GM21825 (cell line): Measurements from ENCODE around the gene CACTIN.
"Not testable (repeated sequence)": the region's sequence is repeated elsewhere in the genome, so short reads cannot be mapped to it uniquely, and the experiment has no call there.

Experiments used
- ATAC-seq: cut with Tn5 transposase; IDR thresholded peaks from one replicate; pipeline ENCODE4 v1.9.1; 2021; ENCODE audit warnings: mild to moderate bottlenecking, moderate library complexity; ENCODE audit not compliant: unreplicated experiment

Gene CACTIN

GRCh38 chr19:3626473-3627350 lies at the start of gene CACTIN:
CACTIN (minus strand) TSS chr19:3626790; CDS start chr19:3626762, 28 bp downstream.
- peak; percentile 79 for ATAC-seq

GRCh38 chr19:3674784-3675543 lies 48.4 kb upstream of the CACTIN start:
- no peak for ATAC-seq

GRCh38 chr19:3673506-3674439 lies 47.2 kb upstream of the CACTIN start:
- no peak for ATAC-seq

GRCh38 chr19:3672993-3673392 lies 46.4 kb upstream of the CACTIN start:
- no peak for ATAC-seq

GRCh38 chr19:3672575-3672948 lies 46.0 kb upstream of the CACTIN start:
- no peak for ATAC-seq

GRCh38 chr19:3671680-3672574 lies 45.3 kb upstream of the CACTIN start:
- ATAC-seq = no peak

GRCh38 chr19:3670796-3671679 lies 44.4 kb upstream of the CACTIN start:
- ATAC-seq = no peak

- ATAC-seq = no peak
These were observed 43.6 kb upstream of the CACTIN start for GRCh38 chr19:3669947-3670795.

GRCh38 chr19:3669082-3669946 lies 42.7 kb upstream of the CACTIN start:
- ATAC-seq = no peak

GRCh38 chr19:3668331-3669081 lies 41.9 kb upstream of the CACTIN start:
- ATAC-seq = no peak

- no peak for ATAC-seq
These were observed 41.2 kb upstream of the CACTIN start for GRCh38 chr19:3667766-3668165.

- no peak for ATAC-seq
These were observed 40.5 kb upstream of the CACTIN start for GRCh38 chr19:3667037-3667638.

GRCh38 chr19:3666545-3666856 lies 39.9 kb upstream of the CACTIN start:
- ATAC-seq = not testable (repeated sequence)

GRCh38 chr19:3665681-3666544 lies 39.3 kb upstream of the CACTIN start:
- no peak for ATAC-seq
